ENCODE measurements around the gene PRAC1.
A peak's percentile ranks its signal among the peaks of the same experiment; 100 is the strongest.

Gene PRAC1

GRCh38 chr17:48692049-48692448 is 30.3 kb downstream of the PRAC1 start:
- DNase-seq, result no peak

- no peak for DNase-seq
Measured at GRCh38 chr17:48690655-48691054, 31.7 kb downstream of the PRAC1 start.

- no peak for DNase-seq
Measured at GRCh38 chr17:48681609-48682008, 40.7 kb downstream of the PRAC1 start.

- DNase-seq, result no peak
Measured at GRCh38 chr17:48679385-48680096, 42.8 kb downstream of the PRAC1 start.

- peak; percentile 53 to 75 for DNase-seq
Measured at GRCh38 chr17:48678141-48678971, 44.0 kb downstream of the PRAC1 start.

- DNase-seq, result no peak
Measured at GRCh38 chr17:48676963-48677558, 45.3 kb downstream of the PRAC1 start.

- DNase-seq, result no peak
Measured at GRCh38 chr17:48672340-48672739, 50.0 kb downstream of the PRAC1 start.

All from NCI-H1930 (cell line).